Endodermal cell (in vitro differentiated cells): ENCODE measurements around the gene CTSD. TPM values are rescaled to one million over a fixed set of nuclear protein-coding genes. Genes with fewer than 3 reads are reported as not detected.
"Not testable (repeated sequence)": the region's sequence is repeated elsewhere in the genome, so short reads cannot be mapped to it uniquely, and the experiment has no call there.

ENCODE experiments used
- DNase-seq: peaks from one replicate; pipeline ENCODE4 v3.0.0-alpha.2; 2017
- H3K27ac ChIP-seq: 2 replicates; pipeline ENCODE4 v1.5.1; 2013; ENCODE audit warnings: mild to moderate bottlenecking, low read depth, low read length, moderate library complexity
- H3K27me3 ChIP-seq: 2 replicates; pipeline ENCODE4 v1.6.1; 2013; ENCODE audit warnings: mild to moderate bottlenecking, low read length, moderate library complexity; ENCODE audit not compliant: insufficient read depth, control insufficient read depth, poor library complexity, severe bottlenecking
- H3K36me3 ChIP-seq: 2 replicates; pipeline ENCODE4 v1.7.0; 2013; ENCODE audit warnings: mild to moderate bottlenecking, low read length, moderate library complexity; ENCODE audit not compliant: control insufficient read depth, insufficient read depth
- H3K4me1 ChIP-seq: one replicate; pipeline ENCODE4 v1.7.0; 2013; ENCODE audit warnings: low read length; ENCODE audit not compliant: control insufficient read depth, insufficient read depth
- H3K4me3 ChIP-seq: 2 replicates; pipeline ENCODE4 v1.5.1; 2013; ENCODE audit warnings: mild to moderate bottlenecking, low read length, moderate library complexity
- H3K9ac ChIP-seq: 2 replicates; pipeline ENCODE4 v1.6.1; 2013; ENCODE audit warnings: mild to moderate bottlenecking, low read length, moderate library complexity; ENCODE audit not compliant: poor library complexity, severe bottlenecking; ENCODE audit errors: extremely low read depth
- H3K9me3 ChIP-seq: 2 replicates; pipeline ENCODE4 v1.6.1; 2013; ENCODE audit warnings: mild to moderate bottlenecking, low read length, moderate library complexity; ENCODE audit not compliant: control insufficient read depth
- H3K27ac Mint-ChIP-seq: 2 replicates; pipeline ENCODE4 v1.8.0; 2020; ENCODE audit warnings: mixed read lengths
- H3K27me3 Mint-ChIP-seq: 2 replicates; pipeline ENCODE4 v1.8.0; 2021; ENCODE audit warnings: mild to moderate bottlenecking, mixed read lengths; ENCODE audit not compliant: insufficient read depth
- H3K36me3 Mint-ChIP-seq: 2 replicates; pipeline ENCODE4 v1.8.0; 2020; ENCODE audit warnings: low read depth, mixed read lengths
- H3K4me1 Mint-ChIP-seq: 2 replicates; pipeline ENCODE4 v1.8.0; 2020; ENCODE audit warnings: mixed read lengths
- H3K4me3 Mint-ChIP-seq: 2 replicates; pipeline ENCODE4 v1.8.0; 2020; ENCODE audit warnings: mild to moderate bottlenecking, moderate library complexity, mixed read lengths
- H3K9me3 Mint-ChIP-seq: 2 replicates; pipeline ENCODE4 v1.8.0; 2020; ENCODE audit warnings: mild to moderate bottlenecking, mixed read lengths
- WGBS, 2 experiments: methylation state at CpG; one replicate each; pipeline versions ENCODE4 v1.1.5 to v1.1.7; 2013; ENCODE audit warnings: missing lambda C conversion rate in 2 of 2, mixed read lengths in 1 of 2; ENCODE audit not compliant: insufficient coverage in 1 of 2, insufficient read length in 1 of 2; 5-methylcytosine and 5-hydroxymethylcytosine counted together
- long read RNA-seq, 4 experiments: library from polyadenylated mRNA in 2 of 4; library from RNA in 1 of 4; library from capped mRNA in 1 of 4; stranded (forward) in 3 of 4; unstranded in 1 of 4; transcript quantifications; one replicate each; pipeline ENCODE4 v2.0.0, GENCODE V29; 2020 to 2021; ENCODE audit warnings: inconsistent platforms in 1 of 4
- polyA plus RNA-seq, 2 experiments: library from polyadenylated mRNA; stranded (reverse); fragments of 50-300 nt; gene quantifications; one replicate each; pipeline ENCODE4 v1.2.3, GENCODE V29; 2013
- total RNA-seq, 2 donors: library from RNA; stranded (reverse); fragmentation: NEBNext Ultra II Directional in 1 of 2; extraction: Animal tissue kit (Norgen Biotek cat#: 25700) in 1 of 2; gene quantifications; 2 replicates in 1 of 2; 3 replicates in 1 of 2; pipeline ENCODE4 v1.2.1, GENCODE V29; 2021
- TF ChIP-seq, protein P1 (sequence below): fragments of 200-600 bp; sonication (generic); conservative IDR thresholded peaks from 2 replicates; pipeline ENCODE4 v1.5.0; 2021; ENCODE audit warnings: antibody characterized with exemption, mild to moderate bottlenecking

The CTSD gene
- 100 to 1,000 TPM; 185 to 208 TPM for total RNA-seq
- polyA plus RNA-seq (2013, experiment 1 of 2) = 92.6 TPM
- 86.0 TPM for polyA plus RNA-seq (2013, experiment 2 of 2)
- long read RNA-seq, experiment 1, transcript CTSD-201 (9 exons, 2,123 nt) = major isoform, 64 of 120 reads
- long read RNA-seq, experiment 1, partial matches to known transcripts = 33 of 120 reads
- long read RNA-seq, experiment 1, other reads (novel, unspliced or antisense) = 21 of 120 reads
- long read RNA-seq, experiment 2, transcript CTSD-201 (9 exons, 2,123 nt) = major isoform, 341 of 378 reads
- long read RNA-seq, experiment 2, partial matches to known transcripts = 31 of 378 reads
- long read RNA-seq, experiment 2, other reads (novel, unspliced or antisense) = 5 of 378 reads
- long read RNA-seq, experiment 3, transcript CTSD-201 (9 exons, 2,123 nt) = major isoform, 1,310 of 1,361 reads
- long read RNA-seq, experiment 3, partial matches to known transcripts = 32 of 1,361 reads
- long read RNA-seq, experiment 3, other reads (novel, unspliced or antisense) = 9 of 1,361 reads
- long read RNA-seq, experiment 4, transcript CTSD-201 (9 exons, 2,123 nt) = major isoform, 122 of 147 reads
- long read RNA-seq, experiment 4, partial matches to known transcripts = 24 of 147 reads
- long read RNA-seq, experiment 4, other reads (novel, unspliced or antisense) = 1 of 147 reads

DNA sequence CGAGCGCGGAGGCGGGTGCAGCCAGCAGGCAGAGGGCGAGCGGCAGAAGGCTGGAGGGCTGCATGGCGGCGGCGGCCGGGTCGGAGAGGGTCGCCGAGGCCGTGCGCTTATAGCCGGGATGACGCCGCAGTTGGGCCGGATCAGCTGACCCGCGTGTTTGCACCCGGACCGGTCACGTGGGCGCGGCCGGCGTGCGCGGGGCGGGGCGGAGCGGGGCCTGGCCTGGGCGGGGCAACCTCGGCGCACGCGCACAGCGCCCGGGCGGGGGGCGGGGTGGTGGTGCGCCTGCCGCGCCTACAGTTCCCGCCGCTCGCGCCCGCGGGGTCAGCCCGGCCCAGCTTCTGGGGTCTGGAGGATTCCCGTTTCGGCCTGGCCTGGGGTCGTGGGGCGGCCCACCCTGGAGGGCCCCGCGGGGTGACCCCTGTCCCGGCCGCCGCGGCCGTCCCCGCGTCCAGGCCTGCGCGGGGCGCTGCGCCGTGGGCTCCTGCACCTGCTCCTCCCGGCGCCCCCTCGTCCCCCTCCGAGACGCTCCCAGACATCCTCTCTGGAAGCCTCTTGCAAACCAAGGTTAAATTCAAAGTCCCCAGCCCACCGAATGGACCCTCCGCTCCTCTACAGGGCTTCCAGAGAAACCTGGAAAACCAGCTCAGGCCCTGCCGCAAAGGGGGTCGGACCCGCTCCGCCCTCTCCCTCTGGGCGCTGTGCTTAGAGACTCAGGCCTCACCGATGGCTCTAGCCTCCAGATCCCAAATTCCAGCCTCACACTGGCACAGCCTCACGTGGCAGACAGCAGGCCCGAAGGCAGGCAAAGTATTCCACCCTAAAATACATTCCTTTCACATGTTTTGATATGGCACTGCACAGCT, at the start of gene CTSD:
Gene CTSD (minus strand): TSS at position 132 of the 866 bp plus-strand sequence. CDS start 68 bp downstream, at position 64.
- no peaks in the 10 kb centered on the region for H3K9me3 ChIP-seq
- H3K27ac ChIP-seq = peak within 1 kb of the TSS; percentile 51
- peak within 1 kb of the TSS; percentile 77 for H3K9ac ChIP-seq
- H3K4me3 ChIP-seq = peak within 1 kb of the TSS; percentile 86
- WGBS, 2 experiments = 0 to 2% methylated on average over 13 to 85 of the region's 85 CpGs
- TF ChIP-seq, protein P1, sequence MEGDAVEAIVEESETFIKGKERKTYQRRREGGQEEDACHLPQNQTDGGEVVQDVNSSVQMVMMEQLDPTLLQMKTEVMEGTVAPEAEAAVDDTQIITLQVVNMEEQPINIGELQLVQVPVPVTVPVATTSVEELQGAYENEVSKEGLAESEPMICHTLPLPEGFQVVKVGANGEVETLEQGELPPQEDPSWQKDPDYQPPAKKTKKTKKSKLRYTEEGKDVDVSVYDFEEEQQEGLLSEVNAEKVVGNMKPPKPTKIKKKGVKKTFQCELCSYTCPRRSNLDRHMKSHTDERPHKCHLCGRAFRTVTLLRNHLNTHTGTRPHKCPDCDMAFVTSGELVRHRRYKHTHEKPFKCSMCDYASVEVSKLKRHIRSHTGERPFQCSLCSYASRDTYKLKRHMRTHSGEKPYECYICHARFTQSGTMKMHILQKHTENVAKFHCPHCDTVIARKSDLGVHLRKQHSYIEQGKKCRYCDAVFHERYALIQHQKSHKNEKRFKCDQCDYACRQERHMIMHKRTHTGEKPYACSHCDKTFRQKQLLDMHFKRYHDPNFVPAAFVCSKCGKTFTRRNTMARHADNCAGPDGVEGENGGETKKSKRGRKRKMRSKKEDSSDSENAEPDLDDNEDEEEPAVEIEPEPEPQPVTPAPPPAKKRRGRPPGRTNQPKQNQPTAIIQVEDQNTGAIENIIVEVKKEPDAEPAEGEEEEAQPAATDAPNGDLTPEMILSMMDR = peak; percentile 26
- Mint-ChIP-seq H3K27ac (peak within 1 kb of the TSS; percentile 93), H3K27me3 (peaks cover 1% of the 10 kb centered on the region), H3K4me3 (peak within 1 kb of the TSS; percentile 81), H3K9me3 (no peaks in the 10 kb centered on the region), H3K36me3 (no peaks in the 10 kb centered on the region), H3K4me1 (peaks cover 2% of the 10 kb centered on the region)
- no peaks in the 10 kb centered on the region for H3K27me3 ChIP-seq
- peak; percentile 93 for DNase-seq
- H3K36me3 ChIP-seq = peaks cover 3% of the 10 kb centered on the region
- H3K4me1 ChIP-seq = peaks cover 6% of the 10 kb centered on the region

DNA sequence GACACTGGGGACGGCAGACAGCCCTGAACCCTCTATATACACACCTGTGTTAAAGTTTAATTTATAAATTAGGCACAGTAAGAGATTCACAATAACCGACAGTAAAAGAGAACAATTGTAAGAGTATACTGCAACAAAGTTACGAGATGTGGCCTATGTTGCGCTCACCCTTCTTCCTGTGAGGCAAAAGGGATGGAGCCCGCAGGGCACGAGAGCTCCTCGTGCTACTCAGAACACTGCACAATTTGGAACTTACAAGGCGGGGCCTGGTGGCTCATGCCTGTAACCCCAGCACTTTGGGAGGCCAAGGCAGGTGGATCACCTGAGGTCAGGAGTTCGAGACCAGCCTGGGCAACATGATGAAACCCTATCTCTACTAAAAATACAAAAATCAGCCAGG, 49.6 kb upstream of the CTSD start:
- not testable (repeated sequence) for H3K4me3 Mint-ChIP-seq, H3K36me3 Mint-ChIP-seq, H3K4me1 Mint-ChIP-seq, H3K4me3 ChIP-seq, H3K27ac ChIP-seq, H3K4me1 ChIP-seq, H3K27me3 ChIP-seq, DNase-seq, H3K9ac ChIP-seq, H3K27ac Mint-ChIP-seq, H3K36me3 ChIP-seq, H3K9me3 ChIP-seq
- H3K9me3 Mint-ChIP-seq = peaks cover 17% of the 10 kb centered on the region
- H3K27me3 Mint-ChIP-seq = peaks cover 27% of the 10 kb centered on the region
- WGBS, 2 experiments = 91 to 94% methylated on average over 3 to 8 of the region's 9 CpGs

DNA sequence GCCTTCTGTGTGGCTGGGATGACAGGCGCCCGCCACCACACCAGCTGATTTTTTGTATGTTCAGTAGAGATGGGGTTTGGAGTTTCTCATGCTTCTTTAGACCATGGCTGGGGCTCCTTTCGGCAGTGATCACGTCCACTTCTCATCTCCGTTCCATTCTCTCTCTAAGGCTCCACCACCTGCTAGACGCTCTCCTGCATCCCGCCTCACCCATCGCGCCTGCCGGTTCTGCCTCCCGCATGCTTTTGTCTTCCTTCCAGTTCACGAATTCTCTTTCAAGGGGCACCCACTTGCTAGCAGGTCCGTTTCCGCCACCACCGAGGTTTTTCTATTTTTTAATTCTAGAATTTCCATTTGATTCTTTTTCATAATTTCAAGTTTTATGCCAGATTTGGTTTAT, 49.1 kb upstream of the CTSD start:
- Mint-ChIP-seq H3K36me3 (no peaks in the 10 kb centered on the region), H3K27me3 (peaks cover 27% of the 10 kb centered on the region), H3K4me1 (no peaks in the 10 kb centered on the region), H3K4me3 (no peak overlapping the region), H3K27ac (no peak overlapping the region), H3K9me3 (peaks cover 16% of the 10 kb centered on the region)
- H3K27ac ChIP-seq = no peak overlapping the region
- H3K9me3 ChIP-seq = no peaks in the 10 kb centered on the region
- no peak overlapping the region for H3K9ac ChIP-seq
- DNase-seq = no peak
- no peak overlapping the region for H3K4me3 ChIP-seq
- TF ChIP-seq, protein P1 = no peak
- H3K27me3 ChIP-seq = no peaks in the 10 kb centered on the region
- WGBS, 2 experiments = 89 to 90% methylated on average over 13 to 14 of the region's 15 CpGs
- no peaks in the 10 kb centered on the region for H3K4me1 ChIP-seq
- H3K36me3 ChIP-seq = no peaks in the 10 kb centered on the region
